ENCODE measurements around the gene IRX4. TPM values are rescaled to one million over a fixed set of nuclear protein-coding genes. Genes with fewer than 3 reads are reported as not detected.

Gene IRX4
- total and polyA plus RNA-seq, 9 of the 15 experiments (the other 6 are each of a cell fraction or from before 2014, with no cell fraction given): not detected

- H3K27me3 ChIP-seq (ENCODE audit: control insufficient read depth in 2 of 2, insufficient read depth in 2 of 2, low read length in 2 of 2): peaks cover 33 to 62% of the 10 kb centered on the region in 2 experiments; a peak in 3 of 5 replicates
- no peaks in the 10 kb centered on the region for H4K20me1 ChIP-seq (replicated peaks; ENCODE audit: control insufficient read depth, insufficient read depth, low read length)
- H3K9me1 ChIP-seq (ENCODE audit: control insufficient read depth, insufficient read depth, low read length): no peaks in the 10 kb centered on the region
- in situ Hi-C loops (cut with MboI): no loop called here
- BruUV-seq (replicated peaks): no TSS peak
- H3K4me1 ChIP-seq (replicated peaks in 1 of 2; ENCODE audit: control insufficient read depth in 2 of 2, insufficient read depth in 2 of 2, low read length in 2 of 2): peaks cover 0 to 8% of the 10 kb centered on the region in 2 experiments; a peak in 2 of 5 replicates
- ATAC-seq: no peak
- H3K36me3 ChIP-seq (ENCODE audit: control insufficient read depth, insufficient read depth, low read length): no peaks in the 10 kb centered on the region
- no peaks in the 10 kb centered on the region for H3K79me2 ChIP-seq (ENCODE audit: control insufficient read depth, insufficient read depth, low read length)
- no peak overlapping the region for H2AFZ ChIP-seq (ENCODE audit: low read depth, low read length)
- no peak overlapping the region for H3K9ac ChIP-seq (ENCODE audit: insufficient read depth in 1 of 2, low read depth in 2 of 2, low read length in 2 of 2)
- H3K4me2 ChIP-seq (ENCODE audit: insufficient read depth, low read length): no peak overlapping the region
- no peak for DNase-seq (ENCODE audit: extremely low read depth in 1 of 4, low spot score in 3 of 4)
- no peak overlapping the region for H3K27ac ChIP-seq (ENCODE audit: extremely low read depth, low read depth, low read length)
- CTCF ChIA-PET (ENCODE audit: low intra/inter-chr PET ratio): no interaction called here
- intact Hi-C loops (cut with micrococcal nuclease): no loop called here
- no peak overlapping the region for H3K4me3 ChIP-seq
- 0% methylated on average over 13 of the region's 13 CpGs for WGBS (ENCODE audit: insufficient coverage, low coverage, missing lambda C conversion rate)
- H3K9me3 ChIP-seq (replicated peaks; ENCODE audit: control insufficient read depth, insufficient read depth, low read depth, low read length): no peaks in the 10 kb centered on the region; the same call in 1 of the 2 replicates
- FAIRE-seq: no peak
- POLR2A ChIA-PET: interaction anchor here (0.6 to 0.8 kb wide), 2 partner anchors 10 to 46 kb away, joined by 3 to 5 read pairs; no protein-coding TSS in a partner anchor
- TF ChIP-seq ETV6 (IDR thresholded peaks at IDR 0.05; ENCODE audit: borderline replicate concordance in 1 of 2, low read depth in 2 of 2, low read length in 1 of 2) (no peak), ETV6 (CRISPR knock-in tag; IDR thresholded peaks at IDR 0.05; ENCODE audit: borderline replicate concordance) (no peak), ZNF717 (CRISPR knock-in tag; IDR thresholded peaks at IDR 0.05) (no peak), ZBTB1 (CRISPR knock-in tag; IDR thresholded peaks at IDR 0.05; ENCODE audit: borderline replicate concordance, low read depth) (no peak)
- TF ChIP-seq, protein P1, sequence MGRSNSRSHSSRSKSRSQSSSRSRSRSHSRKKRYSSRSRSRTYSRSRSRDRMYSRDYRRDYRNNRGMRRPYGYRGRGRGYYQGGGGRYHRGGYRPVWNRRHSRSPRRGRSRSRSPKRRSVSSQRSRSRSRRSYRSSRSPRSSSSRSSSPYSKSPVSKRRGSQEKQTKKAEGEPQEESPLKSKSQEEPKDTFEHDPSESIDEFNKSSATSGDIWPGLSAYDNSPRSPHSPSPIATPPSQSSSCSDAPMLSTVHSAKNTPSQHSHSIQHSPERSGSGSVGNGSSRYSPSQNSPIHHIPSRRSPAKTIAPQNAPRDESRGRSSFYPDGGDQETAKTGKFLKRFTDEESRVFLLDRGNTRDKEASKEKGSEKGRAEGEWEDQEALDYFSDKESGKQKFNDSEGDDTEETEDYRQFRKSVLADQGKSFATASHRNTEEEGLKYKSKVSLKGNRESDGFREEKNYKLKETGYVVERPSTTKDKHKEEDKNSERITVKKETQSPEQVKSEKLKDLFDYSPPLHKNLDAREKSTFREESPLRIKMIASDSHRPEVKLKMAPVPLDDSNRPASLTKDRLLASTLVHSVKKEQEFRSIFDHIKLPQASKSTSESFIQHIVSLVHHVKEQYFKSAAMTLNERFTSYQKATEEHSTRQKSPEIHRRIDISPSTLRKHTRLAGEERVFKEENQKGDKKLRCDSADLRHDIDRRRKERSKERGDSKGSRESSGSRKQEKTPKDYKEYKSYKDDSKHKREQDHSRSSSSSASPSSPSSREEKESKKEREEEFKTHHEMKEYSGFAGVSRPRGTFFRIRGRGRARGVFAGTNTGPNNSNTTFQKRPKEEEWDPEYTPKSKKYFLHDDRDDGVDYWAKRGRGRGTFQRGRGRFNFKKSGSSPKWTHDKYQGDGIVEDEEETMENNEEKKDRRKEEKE (IDR thresholded peaks at IDR 0.05; ENCODE audit: borderline replicate concordance in 1 of 2, control insufficient read depth in 1 of 2, low read depth in 2 of 2, low read length in 1 of 2): no peak
- TF ChIP-seq, protein P2, sequence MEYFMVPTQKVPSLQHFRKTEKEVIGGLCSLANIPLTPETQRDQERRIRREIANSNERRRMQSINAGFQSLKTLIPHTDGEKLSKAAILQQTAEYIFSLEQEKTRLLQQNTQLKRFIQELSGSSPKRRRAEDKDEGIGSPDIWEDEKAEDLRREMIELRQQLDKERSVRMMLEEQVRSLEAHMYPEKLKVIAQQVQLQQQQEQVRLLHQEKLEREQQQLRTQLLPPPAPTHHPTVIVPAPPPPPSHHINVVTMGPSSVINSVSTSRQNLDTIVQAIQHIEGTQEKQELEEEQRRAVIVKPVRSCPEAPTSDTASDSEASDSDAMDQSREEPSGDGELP (CRISPR knock-in tag; IDR thresholded peaks at IDR 0.05; ENCODE audit: borderline replicate concordance): no peak
- TF ChIP-seq, protein P3, sequence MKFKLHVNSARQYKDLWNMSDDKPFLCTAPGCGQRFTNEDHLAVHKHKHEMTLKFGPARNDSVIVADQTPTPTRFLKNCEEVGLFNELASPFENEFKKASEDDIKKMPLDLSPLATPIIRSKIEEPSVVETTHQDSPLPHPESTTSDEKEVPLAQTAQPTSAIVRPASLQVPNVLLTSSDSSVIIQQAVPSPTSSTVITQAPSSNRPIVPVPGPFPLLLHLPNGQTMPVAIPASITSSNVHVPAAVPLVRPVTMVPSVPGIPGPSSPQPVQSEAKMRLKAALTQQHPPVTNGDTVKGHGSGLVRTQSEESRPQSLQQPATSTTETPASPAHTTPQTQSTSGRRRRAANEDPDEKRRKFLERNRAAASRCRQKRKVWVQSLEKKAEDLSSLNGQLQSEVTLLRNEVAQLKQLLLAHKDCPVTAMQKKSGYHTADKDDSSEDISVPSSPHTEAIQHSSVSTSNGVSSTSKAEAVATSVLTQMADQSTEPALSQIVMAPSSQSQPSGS (CRISPR knock-in tag; IDR thresholded peaks at IDR 0.05): no peak
Observed at GRCh38 chr5:1873243-1873959, 9.3 kb downstream of the IRX4 start.

Measured in K562 (cell line).